ENCODE results near the gene MAP3K4.

Gene MAP3K4

DNA sequence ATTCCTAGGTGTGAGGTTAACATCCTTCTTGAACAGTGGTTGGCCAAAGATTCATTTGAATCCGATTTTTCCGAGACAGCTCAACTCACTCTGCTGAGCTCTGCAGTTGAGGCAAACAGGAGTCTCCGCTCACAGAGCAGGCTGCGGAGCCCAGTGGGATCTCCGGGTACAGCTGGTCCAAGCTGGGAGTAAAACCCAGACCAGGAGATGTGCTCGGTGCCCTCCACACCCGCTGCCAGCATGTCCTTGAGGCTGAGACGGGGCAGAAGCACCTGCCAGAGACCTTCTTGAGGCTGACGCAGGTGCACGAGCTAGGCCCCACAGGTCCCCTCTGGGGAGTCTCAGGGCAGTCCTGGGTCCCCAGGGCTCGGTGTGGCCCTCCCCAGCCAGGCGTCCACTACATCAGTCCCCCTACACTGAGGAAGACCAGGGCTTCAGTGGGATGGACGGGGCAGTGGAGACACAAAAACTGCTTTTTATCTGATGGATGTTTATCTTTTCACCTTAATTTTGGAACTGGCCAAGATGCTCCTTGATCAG is 163.3 kb downstream of the MAP3K4 start:
- DNase-seq (ENCODE audit: low read depth), result no peak
- no peak for TF ChIP-seq CTCF (IDR thresholded peaks at IDR 0.05; ENCODE audit: low read depth, low read length, missing control alignments)
- in situ Hi-C loops (cut with HindIII; ENCODE audit: low sequenced_read_pairs), result no loop called here
- no peak overlapping the region for H3K4me3 ChIP-seq (ENCODE audit: low read depth, low read length)

- no peak for TF ChIP-seq CTCF (IDR thresholded peaks at IDR 0.05; ENCODE audit: low read depth, low read length, missing control alignments)
- in situ Hi-C loops (cut with HindIII; ENCODE audit: low sequenced_read_pairs), result loop anchor here (5.0 kb wide), 1 partner anchor 34 kb away; no protein-coding TSS in a partner anchor
- H3K4me3 ChIP-seq (ENCODE audit: low read depth, low read length), result no peak overlapping the region
- DNase-seq (ENCODE audit: low read depth), result no peak
Measured at GRCh38 chr6:161161121-161161520, 169.6 kb downstream of the MAP3K4 start.

GRCh38 chr6:161161889-161162624 is 170.5 kb downstream of the MAP3K4 start:
- peak; percentile 69 for DNase-seq (ENCODE audit: low read depth)
- in situ Hi-C loops (cut with HindIII; ENCODE audit: low sequenced_read_pairs), result loop anchor here (5.0 kb wide), 1 partner anchor 35 kb away; no protein-coding TSS in a partner anchor
- H3K4me3 ChIP-seq (ENCODE audit: low read depth, low read length), result no peak overlapping the region
- TF ChIP-seq CTCF (IDR thresholded peaks at IDR 0.05; ENCODE audit: low read depth, low read length, missing control alignments), result no peak

DNA sequence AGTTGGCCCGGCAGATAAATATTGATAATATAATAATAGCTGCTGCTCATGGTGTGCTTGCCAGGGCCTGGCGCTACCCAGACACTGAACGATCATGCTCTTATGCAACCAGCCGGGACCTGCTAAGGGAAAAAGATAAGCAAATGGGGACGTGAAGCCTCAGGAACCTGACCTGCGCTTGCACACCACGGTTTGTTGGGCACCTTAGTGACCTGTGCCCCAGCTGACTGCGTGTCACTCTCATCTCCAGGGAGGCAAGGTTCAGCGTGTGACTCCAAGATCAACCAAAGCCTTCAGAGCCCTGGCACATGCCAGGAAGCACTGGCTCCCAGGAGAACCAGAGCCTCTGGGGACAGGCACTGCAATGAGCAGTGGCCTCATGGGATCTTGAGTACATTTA is 171.2 kb downstream of the MAP3K4 start:
- in situ Hi-C loops (cut with HindIII; ENCODE audit: low sequenced_read_pairs), result loop anchor here (5.0 kb wide), 1 partner anchor 35 kb away; no protein-coding TSS in a partner anchor
- DNase-seq (ENCODE audit: low read depth), result no peak

GRCh38 chr6:161163466-161164181 is 172.1 kb downstream of the MAP3K4 start:
- no peak for TF ChIP-seq CTCF (IDR thresholded peaks at IDR 0.05; ENCODE audit: low read depth, low read length, missing control alignments)
- DNase-seq (ENCODE audit: low read depth), result no peak
- in situ Hi-C loops (cut with HindIII; ENCODE audit: low sequenced_read_pairs), result loop anchor here (5.0 kb wide), 1 partner anchor 36 kb away; no protein-coding TSS in a partner anchor
- H3K4me3 ChIP-seq (ENCODE audit: low read depth, low read length), result no peak overlapping the region

More for the DNA sequence above, 171.2 kb downstream of the MAP3K4 start:
- TF ChIP-seq CTCF (IDR thresholded peaks at IDR 0.05; ENCODE audit: low read depth, low read length, missing control alignments), result no peak
- H3K4me3 ChIP-seq (ENCODE audit: low read depth, low read length), result no peak overlapping the region

GRCh38 chr6:161164182-161164625 is 172.6 kb downstream of the MAP3K4 start:
- H3K4me3 ChIP-seq (ENCODE audit: low read depth, low read length), result no peak overlapping the region
- no peak for DNase-seq (ENCODE audit: low read depth)
- no peak for TF ChIP-seq CTCF (IDR thresholded peaks at IDR 0.05; ENCODE audit: low read depth, low read length, missing control alignments)
- in situ Hi-C loops (cut with HindIII; ENCODE audit: low sequenced_read_pairs), result loop anchor here (5.0 kb wide), 1 partner anchor 37 kb away; no protein-coding TSS in a partner anchor

Data from astrocyte of the cerebellum (primary cell).